ENCODE results near the gene WDR47. TPM values are rescaled to one million over a fixed set of nuclear protein-coding genes. Genes with fewer than 3 reads are reported as not detected.

The WDR47 gene
- total RNA-seq, 1 experiment from 2014 or later = 6.4 TPM

DNA sequence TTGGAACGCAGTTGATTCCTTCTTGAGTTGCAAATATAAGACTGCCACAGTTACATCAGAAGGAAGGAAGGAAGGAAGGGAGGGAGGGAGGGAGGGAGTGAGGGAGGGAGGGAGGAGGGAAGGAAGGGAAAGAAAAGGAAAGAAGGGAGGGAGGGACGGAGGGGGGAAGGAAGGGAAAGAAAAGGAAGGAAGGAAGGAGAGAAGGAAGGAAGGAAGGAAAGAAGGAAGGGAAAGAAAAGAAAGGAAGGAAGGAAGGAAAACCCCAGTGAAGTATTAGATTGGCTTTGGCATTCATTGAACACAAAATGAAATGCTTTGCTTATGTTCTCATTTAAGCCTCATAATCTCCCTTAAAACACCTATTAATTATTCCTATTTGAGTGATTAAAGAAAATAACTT is 6.4 kb upstream of the WDR47 start:
- TF ChIP-seq, protein P1, sequence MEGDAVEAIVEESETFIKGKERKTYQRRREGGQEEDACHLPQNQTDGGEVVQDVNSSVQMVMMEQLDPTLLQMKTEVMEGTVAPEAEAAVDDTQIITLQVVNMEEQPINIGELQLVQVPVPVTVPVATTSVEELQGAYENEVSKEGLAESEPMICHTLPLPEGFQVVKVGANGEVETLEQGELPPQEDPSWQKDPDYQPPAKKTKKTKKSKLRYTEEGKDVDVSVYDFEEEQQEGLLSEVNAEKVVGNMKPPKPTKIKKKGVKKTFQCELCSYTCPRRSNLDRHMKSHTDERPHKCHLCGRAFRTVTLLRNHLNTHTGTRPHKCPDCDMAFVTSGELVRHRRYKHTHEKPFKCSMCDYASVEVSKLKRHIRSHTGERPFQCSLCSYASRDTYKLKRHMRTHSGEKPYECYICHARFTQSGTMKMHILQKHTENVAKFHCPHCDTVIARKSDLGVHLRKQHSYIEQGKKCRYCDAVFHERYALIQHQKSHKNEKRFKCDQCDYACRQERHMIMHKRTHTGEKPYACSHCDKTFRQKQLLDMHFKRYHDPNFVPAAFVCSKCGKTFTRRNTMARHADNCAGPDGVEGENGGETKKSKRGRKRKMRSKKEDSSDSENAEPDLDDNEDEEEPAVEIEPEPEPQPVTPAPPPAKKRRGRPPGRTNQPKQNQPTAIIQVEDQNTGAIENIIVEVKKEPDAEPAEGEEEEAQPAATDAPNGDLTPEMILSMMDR (conservative IDR thresholded peaks at IDR 0.05) = no peak
- TF ChIP-seq EZH2 (IDR thresholded peaks at IDR 0.05; ENCODE audit: low read depth) = no peak
- no peak overlapping the region for H3K4me3 ChIP-seq
- no peaks in the 10 kb centered on the region for H3K9me3 ChIP-seq (ENCODE audit: insufficient read depth, low read depth)
- H3K27ac ChIP-seq = no peak overlapping the region
- H4K20me1 ChIP-seq (ENCODE audit: insufficient read depth) = no peaks in the 10 kb centered on the region
- ChIA-PET CTCF (no interaction called here), POLR2A (ENCODE audit: unreplicated experiment) (no interaction called here)
- intact Hi-C loops (cut with micrococcal nuclease; ENCODE audit: unreplicated experiment) = no loop called here
- H3K4me2 ChIP-seq = no peak overlapping the region
- 0 out of 2 replicates have a peak, but pooled peaks cover 13% of the 10 kb centered on the region for H3F3A ChIP-seq (ENCODE audit: insufficient read depth, low read depth)
- H3K9me2 ChIP-seq (ENCODE audit: insufficient read depth) = no peaks in the 10 kb centered on the region
- no peak overlapping the region for H2AFZ ChIP-seq
- H3K27me3 ChIP-seq (ENCODE audit: insufficient read depth, low read depth) = no peaks in the 10 kb centered on the region
- H3K79me2 ChIP-seq (ENCODE audit: low read depth) = no peaks in the 10 kb centered on the region
- no TSS peak for BruUV-seq (replicated peaks)
- H3K4me1 ChIP-seq (replicated peaks; ENCODE audit: insufficient read depth) = peaks cover 11% of the 10 kb centered on the region
- no peak for DNase-seq
- no peaks in the 10 kb centered on the region for H3K36me3 ChIP-seq (ENCODE audit: low read depth)

- Histone ChIP-seq H3F3A (ENCODE audit: insufficient read depth, low read depth) (peaks cover 17% of the 10 kb centered on the region; the same call in 1 of the 2 replicates), H4K20me1 (ENCODE audit: insufficient read depth) (no peaks in the 10 kb centered on the region), H3K9me2 (ENCODE audit: insufficient read depth) (no peaks in the 10 kb centered on the region), H3K36me3 (ENCODE audit: low read depth) (no peaks in the 10 kb centered on the region), H3K4me3 (no peak overlapping the region), H3K4me1 (replicated peaks; ENCODE audit: insufficient read depth) (peaks cover 15% of the 10 kb centered on the region), H3K79me2 (ENCODE audit: low read depth) (no peaks in the 10 kb centered on the region), H3K27me3 (ENCODE audit: insufficient read depth, low read depth) (no peaks in the 10 kb centered on the region), H3K27ac (no peak overlapping the region), H3K4me2 (no peak overlapping the region), H2AFZ (no peak overlapping the region), H3K9me3 (ENCODE audit: insufficient read depth, low read depth) (no peaks in the 10 kb centered on the region)
- ChIA-PET POLR2A (ENCODE audit: unreplicated experiment) (no interaction called here), CTCF (no interaction called here)
- intact Hi-C loops (cut with micrococcal nuclease; ENCODE audit: unreplicated experiment) = no loop called here
- BruUV-seq (replicated peaks) = no TSS peak
- no peak for TF ChIP-seq EZH2 (IDR thresholded peaks at IDR 0.05; ENCODE audit: low read depth)
- TF ChIP-seq, protein P1 (conservative IDR thresholded peaks at IDR 0.05) = no peak
- DNase-seq = peak in 1 of 2 experiments; percentile 21
Measured at GRCh38 chr1:109047339-109047738, 5.4 kb upstream of the WDR47 start.

GRCh38 chr1:109046671-109047070 is 4.8 kb upstream of the WDR47 start:
- no peaks in the 10 kb centered on the region for H3K27me3 ChIP-seq (ENCODE audit: insufficient read depth, low read depth)
- H3K9me2 ChIP-seq (ENCODE audit: insufficient read depth) = no peaks in the 10 kb centered on the region
- no peaks in the 10 kb centered on the region for H3K79me2 ChIP-seq (ENCODE audit: low read depth)
- H3K4me3 ChIP-seq = no peak overlapping the region
- TF ChIP-seq, protein P1 (conservative IDR thresholded peaks at IDR 0.05) = no peak
- no peak for TF ChIP-seq EZH2 (IDR thresholded peaks at IDR 0.05; ENCODE audit: low read depth)
- no peak overlapping the region for H3K27ac ChIP-seq
- CTCF ChIA-PET = interaction anchor here (0.7 kb wide), 1 partner anchor 170 kb away, joined by 3 read pairs; the partner anchor contains the start of gene GPSM2
- intact Hi-C loops (cut with micrococcal nuclease; ENCODE audit: unreplicated experiment) = no loop called here
- no peak overlapping the region for H3K4me2 ChIP-seq
- H3K36me3 ChIP-seq (ENCODE audit: low read depth) = no peaks in the 10 kb centered on the region
- POLR2A ChIA-PET (ENCODE audit: unreplicated experiment) = interaction anchor here (0.6 kb wide), 1 partner anchor 53 kb away, joined by 12 read pairs; no protein-coding TSS in a partner anchor
- H4K20me1 ChIP-seq (ENCODE audit: insufficient read depth) = no peaks in the 10 kb centered on the region
- DNase-seq = no peak
- H3K9me3 ChIP-seq (ENCODE audit: insufficient read depth, low read depth) = no peaks in the 10 kb centered on the region
- H2AFZ ChIP-seq = no peak overlapping the region
- peaks cover 15% of the 10 kb centered on the region for H3K4me1 ChIP-seq (replicated peaks; ENCODE audit: insufficient read depth)
- no TSS peak for BruUV-seq (replicated peaks)
- H3F3A ChIP-seq (ENCODE audit: insufficient read depth, low read depth) = peaks cover 18% of the 10 kb centered on the region; the same call in 1 of the 2 replicates

Data from PC-9 (cell line).